Measurements from ENCODE around the gene SLC5A5. TPM values are rescaled to one million over a fixed set of nuclear protein-coding genes. Genes with fewer than 3 reads are reported as not detected.
A peak's percentile ranks its signal among the peaks of the same experiment; 100 is the strongest.
"Not testable (repeated sequence)": the region's sequence is repeated elsewhere in the genome, so short reads cannot be mapped to it uniquely, and the experiment has no call there.

Gene SLC5A5
- total RNA-seq, 6 experiments from 2014 or later, result not detected

- H3K27me3 ChIP-seq, result no peaks in the 10 kb centered on the region
- H3K36me3 ChIP-seq, result no peaks in the 10 kb centered on the region
- ATAC-seq, result no peak
- TF ChIP-seq POLR2A (IDR thresholded peaks at IDR 0.05), result no peak
- TF ChIP-seq, protein P1, sequence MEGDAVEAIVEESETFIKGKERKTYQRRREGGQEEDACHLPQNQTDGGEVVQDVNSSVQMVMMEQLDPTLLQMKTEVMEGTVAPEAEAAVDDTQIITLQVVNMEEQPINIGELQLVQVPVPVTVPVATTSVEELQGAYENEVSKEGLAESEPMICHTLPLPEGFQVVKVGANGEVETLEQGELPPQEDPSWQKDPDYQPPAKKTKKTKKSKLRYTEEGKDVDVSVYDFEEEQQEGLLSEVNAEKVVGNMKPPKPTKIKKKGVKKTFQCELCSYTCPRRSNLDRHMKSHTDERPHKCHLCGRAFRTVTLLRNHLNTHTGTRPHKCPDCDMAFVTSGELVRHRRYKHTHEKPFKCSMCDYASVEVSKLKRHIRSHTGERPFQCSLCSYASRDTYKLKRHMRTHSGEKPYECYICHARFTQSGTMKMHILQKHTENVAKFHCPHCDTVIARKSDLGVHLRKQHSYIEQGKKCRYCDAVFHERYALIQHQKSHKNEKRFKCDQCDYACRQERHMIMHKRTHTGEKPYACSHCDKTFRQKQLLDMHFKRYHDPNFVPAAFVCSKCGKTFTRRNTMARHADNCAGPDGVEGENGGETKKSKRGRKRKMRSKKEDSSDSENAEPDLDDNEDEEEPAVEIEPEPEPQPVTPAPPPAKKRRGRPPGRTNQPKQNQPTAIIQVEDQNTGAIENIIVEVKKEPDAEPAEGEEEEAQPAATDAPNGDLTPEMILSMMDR (IDR thresholded peaks at IDR 0.05), result no peak
- no peaks in the 10 kb centered on the region for H3K4me1 ChIP-seq
- 42% methylated on average over 4 of the region's 7 CpGs for WGBS (ENCODE audit: insufficient coverage, low coverage, low lambda C conversion rate, missing lambda C conversion rate)
- H3K4me3 ChIP-seq, result no peak overlapping the region
- no peak for DNase-seq
- no peak overlapping the region for H3K27ac ChIP-seq
- H3K9me3 ChIP-seq, result no peaks in the 10 kb centered on the region
- intact Hi-C loops (cut with DNase I), result no loop called here
Observed at GRCh38 chr19:17909003-17909732, 37.4 kb downstream of the SLC5A5 start.

DNA sequence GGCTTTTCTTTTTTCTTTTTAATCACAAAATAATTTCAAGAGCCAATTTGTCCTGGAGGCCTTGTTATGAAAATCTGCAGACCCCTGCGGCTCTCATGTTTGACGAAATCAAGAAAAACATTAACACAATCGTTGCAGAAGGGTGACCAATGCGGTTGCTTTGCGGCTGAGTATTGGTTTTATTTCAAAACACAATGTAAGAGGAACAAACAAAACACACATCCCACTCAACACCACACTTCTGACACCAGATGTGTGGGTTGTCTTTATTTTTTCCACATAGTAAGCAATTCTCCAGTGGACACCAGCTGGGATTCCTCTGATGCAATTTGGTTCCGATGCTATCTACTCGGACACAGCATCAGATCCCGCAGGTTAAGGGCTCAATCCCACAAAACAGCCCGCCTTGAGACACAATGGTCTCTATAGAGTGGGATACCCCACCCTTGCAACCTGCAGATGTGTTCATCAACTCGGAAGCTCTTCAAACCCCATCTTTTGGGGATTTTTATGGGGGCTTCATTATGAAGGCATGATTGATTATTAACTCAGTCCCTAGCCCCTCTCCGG, 39.1 kb downstream of the SLC5A5 start:
- Histone ChIP-seq H3K4me1 (no peaks in the 10 kb centered on the region), H3K36me3 (no peaks in the 10 kb centered on the region), H3K27me3 (no peaks in the 10 kb centered on the region), H3K9me3 (no peaks in the 10 kb centered on the region), H3K27ac (no peak overlapping the region), H3K4me3 (no peak overlapping the region)
- WGBS (ENCODE audit: insufficient coverage, low coverage, low lambda C conversion rate, missing lambda C conversion rate), result 55% methylated on average over 7 of the region's 11 CpGs
- DNase-seq, result no peak
- intact Hi-C loops (cut with DNase I), result no loop called here
- ATAC-seq, result no peak
- TF ChIP-seq, protein P1 (IDR thresholded peaks at IDR 0.05), result no peak
- no peak for TF ChIP-seq POLR2A (IDR thresholded peaks at IDR 0.05)

DNA sequence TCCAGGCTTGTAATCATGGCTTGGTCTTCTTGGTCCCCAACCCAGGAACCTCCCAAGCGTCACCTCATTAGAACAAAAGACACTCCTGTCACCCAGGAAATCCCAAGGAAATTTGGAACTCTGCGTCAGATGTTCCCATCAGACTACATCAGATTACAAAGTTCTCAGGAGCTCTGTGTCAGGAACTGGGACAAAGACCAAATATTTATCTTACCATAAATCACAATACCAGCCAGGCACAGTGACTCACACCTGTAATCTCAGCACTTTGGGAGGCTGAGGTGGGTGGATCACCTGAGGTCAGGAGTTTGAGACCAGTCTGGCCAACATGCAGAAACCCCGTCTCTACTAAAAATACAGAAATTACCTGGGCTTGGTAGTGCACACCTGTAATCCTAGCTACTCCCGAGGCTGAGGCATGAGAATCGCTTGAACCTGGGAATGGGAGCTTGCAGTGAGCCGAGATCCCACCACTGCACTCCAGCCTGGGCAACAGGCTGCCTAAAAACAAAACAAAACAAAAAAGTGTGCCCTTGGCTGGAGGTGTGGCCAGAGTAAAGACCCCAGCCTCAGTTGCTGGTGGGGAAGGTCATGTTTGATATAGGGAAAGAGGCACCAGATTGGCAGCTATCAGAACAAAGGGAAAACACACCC, 44.3 kb downstream of the SLC5A5 start:
- TF ChIP-seq POLR2A (IDR thresholded peaks at IDR 0.05), result no peak
- TF ChIP-seq, protein P1 (IDR thresholded peaks at IDR 0.05), result no peak
- DNase-seq (no peak), ATAC-seq (peak in 1 of 4 donors; percentile 40)
- H3K4me3 ChIP-seq, result no peak overlapping the region
- intact Hi-C loops (cut with DNase I), result no loop called here
- H3K36me3 ChIP-seq, result no peaks in the 10 kb centered on the region
- H3K27me3 ChIP-seq, result no peaks in the 10 kb centered on the region
- no peaks in the 10 kb centered on the region for H3K4me1 ChIP-seq
- no peaks in the 10 kb centered on the region for H3K9me3 ChIP-seq
- WGBS (ENCODE audit: insufficient coverage, low coverage, low lambda C conversion rate, missing lambda C conversion rate), result 53% methylated on average over 6 of the region's 6 CpGs
- H3K27ac ChIP-seq, result no peak overlapping the region

- H3K9me3 ChIP-seq; H3K36me3 ChIP-seq; H3K27ac ChIP-seq; H3K27me3 ChIP-seq; DNase-seq; H3K4me3 ChIP-seq; intact Hi-C loops (cut with DNase I); H3K4me1 ChIP-seq; ATAC-seq: not testable (repeated sequence)
- 60% methylated on average over 1 of the region's 30 CpGs for WGBS (ENCODE audit: insufficient coverage, low coverage, low lambda C conversion rate, missing lambda C conversion rate)
Observed at GRCh38 chr19:17918151-17918550, 46.4 kb downstream of the SLC5A5 start.

DNA sequence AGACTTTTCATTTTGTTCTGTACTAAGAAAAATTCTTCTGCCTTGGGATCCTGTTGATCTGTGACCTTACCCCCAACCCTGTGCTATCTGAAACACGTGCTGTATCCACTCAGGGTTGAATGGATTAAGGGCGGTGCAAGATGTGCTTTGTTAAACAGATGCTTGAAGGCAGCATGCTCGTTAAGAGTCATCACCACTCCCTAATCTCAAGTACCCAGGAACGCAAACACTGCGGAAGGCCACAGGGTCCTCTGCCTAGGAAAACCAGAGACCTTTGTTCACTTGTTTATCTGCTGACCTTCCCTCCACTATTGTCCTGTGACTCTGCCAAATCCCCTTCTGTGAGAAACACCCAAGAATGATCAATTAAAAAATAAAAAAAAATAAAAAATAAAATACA, 47.4 kb downstream of the SLC5A5 start:
- H3K27ac ChIP-seq; H3K4me3 ChIP-seq; H3K27me3 ChIP-seq; H3K9me3 ChIP-seq; H3K4me1 ChIP-seq; ATAC-seq; H3K36me3 ChIP-seq; intact Hi-C loops (cut with DNase I); DNase-seq: not testable (repeated sequence)
- WGBS (ENCODE audit: insufficient coverage, low coverage, low lambda C conversion rate, missing lambda C conversion rate), result 37% methylated on average over 5 of the region's 5 CpGs
